ENCODE results near the gene UBXN2A. TPM values are rescaled to one million over a fixed set of nuclear protein-coding genes. Genes with fewer than 3 reads are reported as not detected.

UBXN2A gene
- total RNA-seq (10 to 100 TPM; 20.4 to 23.5 (median 20.8) TPM), polyA plus RNA-seq (10 to 100 TPM; 12.0 to 33.9 (median 19.0) TPM)
- long read RNA-seq, donor 1, full-length matches to known transcripts = 14 of 19 reads
- long read RNA-seq, donor 1, partial matches to known transcripts = 0 of 19 reads
- long read RNA-seq, donor 1, other reads (novel, unspliced or antisense) = 5 of 19 reads
- long read RNA-seq, donor 2, full-length matches to known transcripts = 56 of 83 reads
- long read RNA-seq, donor 2, partial matches to known transcripts = 1 of 83 reads
- long read RNA-seq, donor 2, other reads (novel, unspliced or antisense) = 26 of 83 reads

GRCh38 chr2:23939987-23940717 is at the start of gene UBXN2A:
UBXN2A (plus strand) TSS chr2:23940463; CDS start chr2:23958315, 17,852 bp downstream.
- H3K27me3 ChIP-seq (ENCODE audit: insufficient read depth in 3 of 3, low read length in 2 of 3) = no peaks in the 10 kb centered on the region
- H3K27ac ChIP-seq = peak within 1 kb of the TSS; percentile 97
- ATAC-seq = peak; percentile 93 to 94 (median 94)
- no peaks in the 10 kb centered on the region for H3K9me3 ChIP-seq
- DNase-seq = peak; percentile 83 to 90
- H3K4me1 ChIP-seq = peaks cover 8% of the 10 kb centered on the region
- no peaks in the 10 kb centered on the region for H3K36me3 ChIP-seq (ENCODE audit: insufficient read depth in 1 of 2, low read depth in 1 of 2)
- peak within 1 kb of the TSS; percentile 94 for H3K4me3 ChIP-seq
- intact Hi-C loops (cut with DNase I) = loop anchor here in 1 of 2 donors (2.0 to 5.0 kb wide), 2 partner anchors 13 to 137 kb away; partner anchors contain the start of genes ATAD2B and SF3B6
- WGBS, 3 donors = 0 to 1% (median 1%) methylated on average over 62 to 77 of the region's 77 CpGs
- TF ChIP-seq CTCF (IDR thresholded peaks at IDR 0.05) = no peak

- DNase-seq (no peak), ATAC-seq (no peak)
- TF ChIP-seq CTCF (IDR thresholded peaks at IDR 0.05) = no peak
- Histone ChIP-seq H3K27ac (no peak overlapping the region), H3K4me1 (peaks cover 25% of the 10 kb centered on the region), H3K36me3 (ENCODE audit: insufficient read depth in 1 of 2, low read depth in 1 of 2) (no peaks in the 10 kb centered on the region), H3K9me3 (no peaks in the 10 kb centered on the region), H3K27me3 (ENCODE audit: insufficient read depth in 3 of 3, low read length in 2 of 3) (no peaks in the 10 kb centered on the region), H3K4me3 (no peak overlapping the region)
- intact Hi-C loops (cut with DNase I) = no loop called here
- WGBS, 3 donors = 95 to 99% (median 97%) methylated on average over 8 of the region's 8 CpGs
Observed at GRCh38 chr2:23900133-23900532, 40.1 kb upstream of the UBXN2A start.

GRCh38 chr2:23900541-23901322 is 39.5 kb upstream of the UBXN2A start:
- TF ChIP-seq CTCF (IDR thresholded peaks at IDR 0.05) = no peak
- no peaks in the 10 kb centered on the region for H3K9me3 ChIP-seq
- no peak overlapping the region for H3K4me3 ChIP-seq
- ATAC-seq (peak; percentile 37 to 72 (median 69)), DNase-seq (no peak)
- H3K27me3 ChIP-seq (ENCODE audit: insufficient read depth in 3 of 3, low read length in 2 of 3) = no peaks in the 10 kb centered on the region
- no peaks in the 10 kb centered on the region for H3K36me3 ChIP-seq (ENCODE audit: insufficient read depth in 1 of 2, low read depth in 1 of 2)
- H3K27ac ChIP-seq = no peak overlapping the region
- 61 to 75% (median 72%) methylated on average over 9 of the region's 9 CpGs for WGBS, 3 donors
- intact Hi-C loops (cut with DNase I) = no loop called here
- H3K4me1 ChIP-seq = peaks cover 25% of the 10 kb centered on the region

GRCh38 chr2:23901966-23902846 is 38.1 kb upstream of the UBXN2A start:
- ATAC-seq (peak in 3 of 4 donors; percentile 55 to 71 (median 70)), DNase-seq (no peak)
- WGBS, 3 donors = 70 to 82% (median 73%) methylated on average over 6 of the region's 6 CpGs
- H3K27ac ChIP-seq = no peak overlapping the region
- H3K4me1 ChIP-seq = peaks cover 25% of the 10 kb centered on the region
- no peaks in the 10 kb centered on the region for H3K27me3 ChIP-seq (ENCODE audit: insufficient read depth in 3 of 3, low read length in 2 of 3)
- no peaks in the 10 kb centered on the region for H3K36me3 ChIP-seq (ENCODE audit: insufficient read depth in 1 of 2, low read depth in 1 of 2)
- TF ChIP-seq CTCF (IDR thresholded peaks at IDR 0.05) = no peak
- H3K4me3 ChIP-seq = no peak overlapping the region
- H3K9me3 ChIP-seq = no peaks in the 10 kb centered on the region
- intact Hi-C loops (cut with DNase I) = no loop called here
